HepG2 (cell line): ENCODE results near the gene DOCK3. TPM values are rescaled to one million over a fixed set of nuclear protein-coding genes. Genes with fewer than 3 reads are reported as not detected.

ENCODE experiments used
- ATAC-seq: fragments of 200-7000 bp; cut with Tn5 transposase; 3 replicates; pipeline ENCODE4 v1.9.1; 2020; ENCODE audit warnings: mild to moderate bottlenecking, moderate library complexity
- BruUV-seq: library from RNA; stranded (reverse); fragments of 400-500 nt; replicated peaks from 2 replicates; lab custom pipeline; 2021; lab: Mats Ljungman, UMichigan
- CTCF ChIA-PET: fragments of 300-600 bp; formaldehyde crosslinking; extraction: SDS; loops from one replicate; lab custom pipeline; 2021; ENCODE audit warnings: low total read pairs, inconsistent platforms, low intra/inter-chr PET ratio; lab: Yijun Ruan, JAX
- POLR2A ChIA-PET: fragments of 350-600 bp; sonication (Branson Sonifier 250); formaldehyde crosslinking; loops from one replicate; lab custom pipeline; 2020; ENCODE audit warnings: antibody characterized with exemption, inconsistent platforms; lab: Yijun Ruan, JAX
- DNase-seq: peaks from one replicate; pipeline ENCODE4 v3.0.0-alpha.2; 2015; ENCODE audit warnings: low spot score
- FAIRE-seq: peaks from 3 replicates; lab custom pipeline; 2011; peaks lifted over from hg19 to GRCh38; lab: Jason Lieb, UNC
- H2AFZ ChIP-seq: one replicate; pipeline ENCODE4 v1.6.1; 2011; ENCODE audit warnings: low read length, inconsistent platforms
- H3K27ac ChIP-seq: fragments of 300-600 bp; 3 replicates; pipeline ENCODE4 v1.8.0; 2011; ENCODE audit warnings: mixed run types, mild to moderate bottlenecking, mixed read lengths, low read length, inconsistent platforms; ENCODE audit not compliant: insufficient read depth; ENCODE audit errors: extremely low read length
- H3K27me3 ChIP-seq, 2 experiments: fragments of 200-600 bp in 1 of 2; 2 replicates in 1 of 2; 3 replicates in 1 of 2; pipeline versions ENCODE4 v1.6.0 to v1.8.0; 2011; ENCODE audit warnings: low read length in 2 of 2, mild to moderate bottlenecking in 2 of 2, moderate library complexity in 2 of 2, inconsistent platforms in 1 of 2; ENCODE audit not compliant: insufficient read depth in 2 of 2, control insufficient read depth in 1 of 2
- H3K36me3 ChIP-seq, 2 experiments: fragments of 200-600 bp in 1 of 2; replicated peaks in 1 of 2; 2 replicates in 1 of 2; 3 replicates in 1 of 2; pipeline versions ENCODE4 v1.5.1 to v1.8.0; 2011; ENCODE audit warnings: low read length in 2 of 2, inconsistent platforms in 1 of 2; ENCODE audit not compliant: insufficient read depth in 2 of 2, control insufficient read depth in 1 of 2
- H3K4me1 ChIP-seq: 2 replicates; pipeline ENCODE4 v1.5.1; 2012; ENCODE audit warnings: low read length, inconsistent platforms; ENCODE audit not compliant: insufficient read depth
- H3K4me2 ChIP-seq: 2 replicates; pipeline ENCODE4 v1.6.0; 2011; ENCODE audit warnings: low read depth, low read length, inconsistent platforms
- H3K4me3 ChIP-seq, 3 experiments: fragments of 200-600 bp in 1 of 3; sonication (generic), shearing (Covaris generic) in 1 of 3; replicated peaks in 1 of 3; 2 replicates each; pipeline ENCODE4 v1.5.1; 2011 to 2016; ENCODE audit warnings: low read length in 3 of 3, inconsistent platforms in 2 of 3, low read depth in 2 of 3, mild to moderate bottlenecking in 2 of 3, control low read depth in 1 of 3, mixed read lengths in 1 of 3; ENCODE audit not compliant: insufficient read depth in 1 of 3
- H3K79me2 ChIP-seq: one replicate; pipeline ENCODE4 v1.6.1; 2011; ENCODE audit warnings: low read length, inconsistent platforms; ENCODE audit not compliant: insufficient read depth
- H3K9ac ChIP-seq: 2 replicates; pipeline ENCODE4 v1.6.0; 2011; ENCODE audit warnings: mild to moderate bottlenecking, low read depth, low read length, inconsistent platforms; ENCODE audit not compliant: insufficient read depth
- H3K9me3 ChIP-seq: 2 replicates; pipeline ENCODE4 v1.5.1; 2012; ENCODE audit warnings: mild to moderate bottlenecking, low read length
- H4K20me1 ChIP-seq: 2 replicates; pipeline ENCODE4 v1.6.0; 2011; ENCODE audit warnings: inconsistent platforms, mild to moderate bottlenecking, low read length, moderate library complexity; ENCODE audit not compliant: insufficient read depth
- AGO2 ChIP-seq: fragments of 200-400 bp; formaldehyde crosslinking; optimal IDR thresholded peaks from 2 replicates; pipeline ENCODE3; 2017; ENCODE audit warnings: mild to moderate bottlenecking, low read depth, low read length, moderate library complexity
- DZIP1 ChIP-seq: sonication (generic); formaldehyde crosslinking; IDR thresholded peaks from 2 replicates; pipeline ENCODE4 v1.5.0; 2020; ENCODE audit warnings: mild to moderate bottlenecking, missing genetic modification reagents
- MAFG ChIP-seq: sonication (generic); formaldehyde crosslinking; IDR thresholded peaks from 2 replicates; pipeline ENCODE4 v1.5.1; 2020; ENCODE audit warnings: mild to moderate bottlenecking, missing genetic modification reagents
- POLR2A ChIP-seq, 2 experiments: IDR thresholded peaks; 2 replicates each; pipeline ENCODE4 v1.6.1; 2011; ENCODE audit warnings: low read depth in 2 of 2, low read length in 2 of 2, mild to moderate bottlenecking in 1 of 2, moderate library complexity in 1 of 2; ENCODE audit not compliant: insufficient read depth in 1 of 2
- RBFOX2 ChIP-seq: fragments of 200-400 bp; formaldehyde crosslinking; IDR thresholded peaks from 2 replicates; pipeline ENCODE4 v1.6.1; 2017; ENCODE audit warnings: low read depth, mild to moderate bottlenecking, low read length
- RBM22 ChIP-seq: fragments of 200-400 bp; formaldehyde crosslinking; optimal IDR thresholded peaks from 2 replicates; pipeline ENCODE3; 2017; ENCODE audit warnings: mild to moderate bottlenecking, low read length, moderate library complexity
- YY1 ChIP-seq: IDR thresholded peaks from 2 replicates; pipeline ENCODE4 v1.6.1; 2011; ENCODE audit warnings: low read length, low read depth, moderate library complexity, mild to moderate bottlenecking; ENCODE audit not compliant: insufficient read depth, insufficient replicate concordance
- ZBTB38 ChIP-seq: sonication (generic); formaldehyde crosslinking; IDR thresholded peaks from 2 replicates; pipeline ENCODE4 v1.5.1; 2020; ENCODE audit warnings: mild to moderate bottlenecking, missing genetic modification reagents
- ZFP91 ChIP-seq: sonication (generic); formaldehyde crosslinking; IDR thresholded peaks from 2 replicates; pipeline ENCODE4 v1.9.0; 2022; ENCODE audit warnings: missing genetic modification reagents, mild to moderate bottlenecking, borderline replicate concordance
- ZMYM2 ChIP-seq: sonication (generic); formaldehyde crosslinking; IDR thresholded peaks from 2 replicates; pipeline ENCODE4 v1.8.0; 2022; ENCODE audit warnings: mild to moderate bottlenecking, missing genetic modification reagents
- ZNF33B ChIP-seq: sonication (generic); formaldehyde crosslinking; IDR thresholded peaks from 2 replicates; pipeline ENCODE4 v1.5.1; 2020; ENCODE audit warnings: mild to moderate bottlenecking, missing genetic modification reagents
- ZNF354B ChIP-seq: sonication (generic); formaldehyde crosslinking; IDR thresholded peaks from 2 replicates; pipeline ENCODE4 v1.8.0; 2022; ENCODE audit warnings: mild to moderate bottlenecking, missing genetic modification reagents
- ZNF619 ChIP-seq: sonication (generic); formaldehyde crosslinking; IDR thresholded peaks from 2 replicates; pipeline ENCODE4 v1.4.0; 2020; ENCODE audit warnings: mild to moderate bottlenecking, missing genetic modification reagents
- ZNF720 ChIP-seq: sonication (generic); formaldehyde crosslinking; IDR thresholded peaks from 2 replicates; pipeline ENCODE4 v1.4.0; 2020; ENCODE audit warnings: missing genetic modification reagents
- ZNF773 ChIP-seq: sonication (generic); formaldehyde crosslinking; IDR thresholded peaks from 2 replicates; pipeline ENCODE4 v1.4.0; 2020; ENCODE audit warnings: missing genetic modification reagents, borderline replicate concordance
- WGBS: methylation state at CpG from one replicate; pipeline ENCODE4 v1.1.6; 2017; ENCODE audit warnings: low lambda C conversion rate; 5-methylcytosine and 5-hydroxymethylcytosine counted together
- in situ Hi-C: cut with HindIII; loops from 2 replicates; pipeline ENCODE4 v1.10.0; 2017; ENCODE audit warnings: low pct_unique_long_range_greater_than_20kb; ENCODE audit not compliant: extremely low pct_ligation_motif_present
- intact Hi-C: fragments of 100-400 bp; cut with micrococcal nuclease; formaldehyde crosslinking; loops from one replicate; pipeline ENCODE4 v1.10.0; 2022; ENCODE audit not compliant: unreplicated experiment
- polyA plus RNA-seq, 8 experiments: library from polyadenylated mRNA; depleted of rRNA in 3 of 8; stranded (reverse) in 7 of 8; unstranded in 1 of 8; fragments of >200 nt; fragmentation: Illumina TruSeq in 4 of 8; extraction: Trizol in 4 of 8; gene quantifications; 2 replicates each; pipeline versions ENCODE4 v1.2.1 to v1.2.3, GENCODE V29; 2011 to 2016; ENCODE audit warnings: low read depth in 4 of 8, missing spikeins in 1 of 8, mixed read lengths in 1 of 8; ENCODE audit not compliant: insufficient read depth in 1 of 8
- total RNA-seq, 5 experiments: library from RNA; depleted of rRNA; stranded (reverse); fragments of >200 nt; fragmentation: Illumina TruSeq; extraction: Trizol; gene quantifications; 2 replicates each; pipeline ENCODE4 v1.2.3, GENCODE V29; 2016; ENCODE audit warnings: low read depth in 1 of 5

DOCK3 gene
- total and polyA plus RNA-seq, 2 of the 13 experiments (the other 11 are each of a cell fraction or from before 2014, with no cell fraction given) = not detected

DNA sequence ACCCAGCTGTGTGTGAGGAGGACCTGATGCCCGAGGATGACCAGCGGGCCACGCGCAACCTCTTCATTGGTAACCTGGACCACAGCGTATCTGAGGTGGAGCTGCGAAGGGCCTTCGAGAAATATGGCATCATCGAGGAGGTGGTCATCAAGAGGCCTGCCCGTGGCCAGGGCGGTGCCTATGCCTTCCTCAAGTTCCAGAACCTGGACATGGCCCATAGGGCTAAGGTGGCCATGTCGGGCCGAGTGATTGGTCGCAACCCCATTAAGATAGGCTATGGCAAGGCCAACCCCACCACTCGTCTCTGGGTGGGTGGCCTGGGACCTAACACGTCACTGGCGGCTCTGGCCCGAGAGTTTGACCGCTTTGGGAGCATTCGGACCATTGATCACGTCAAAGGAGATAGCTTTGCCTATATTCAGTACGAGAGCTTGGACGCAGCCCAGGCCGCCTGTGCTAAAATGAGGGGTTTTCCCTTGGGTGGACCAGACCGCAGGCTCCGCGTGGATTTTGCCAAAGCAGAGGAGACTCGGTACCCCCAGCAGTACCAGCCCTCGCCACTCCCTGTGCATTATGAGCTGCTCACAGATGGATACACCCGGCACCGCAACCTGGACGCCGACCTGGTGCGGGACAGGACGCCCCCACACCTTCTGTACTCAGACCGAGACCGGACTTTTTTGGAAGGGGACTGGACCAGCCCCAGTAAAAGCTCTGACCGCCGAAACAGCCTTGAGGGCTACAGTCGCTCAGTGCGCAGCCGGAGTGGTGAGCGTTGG is 717.8 kb downstream of the DOCK3 start:
- ChIA-PET POLR2A (interaction anchor here (1.0 kb wide), 1 partner anchor 8 kb away, joined by 3 read pairs; the partner anchor contains the start of gene MANF), CTCF (no interaction called here)
- Histone ChIP-seq H3K4me3 (peak overlapping the region; percentile 68 to 89 (median 87)), H3K4me1 (peaks cover 60% of the 10 kb centered on the region), H3K9me3 (no peaks in the 10 kb centered on the region), H3K27me3 (no peaks in the 10 kb centered on the region), H2AFZ (no peak overlapping the region), H3K9ac (peak overlapping the region; percentile 91), H3K79me2 (peaks cover 45% of the 10 kb centered on the region), H3K36me3 (peaks cover 20 to 54% of the 10 kb centered on the region in 2 experiments), H3K4me2 (peak overlapping the region; percentile 74), H4K20me1 (peaks cover 20% of the 10 kb centered on the region), H3K27ac (no peak overlapping the region)
- intact Hi-C loops = no loop called here
- BruUV-seq = no TSS peak
- WGBS = 98% methylated on average over 24 of the region's 42 CpGs
- TF ChIP-seq AGO2 = peak; percentile 60
- TF ChIP-seq DZIP1 (CRISPR knock-in tag) = 0 out of 2 replicates have a peak, but pooled peaks have one; percentile 1
- TF ChIP-seq RBM22 = no peak
- TF ChIP-seq ZNF619 (CRISPR knock-in tag) = no peak
- no peak for TF ChIP-seq YY1
- no peak for TF ChIP-seq ZNF720
- TF ChIP-seq RBFOX2 = no peak
- no peak for TF ChIP-seq POLR2A (IDR thresholded peaks at IDR 0.05; ENCODE audit: insufficient read depth in 1 of 2, low read depth in 2 of 2, low read length in 2 of 2)
- 0 out of 2 replicates have a peak, but pooled peaks have one; percentile 1 for TF ChIP-seq ZNF33B (CRISPR knock-in tag)
- TF ChIP-seq ZBTB38 = peak; percentile 72; the same call in 1 of the 2 replicates
- peak; percentile 8; the same call in 1 of the 2 replicates for TF ChIP-seq ZFP91 (CRISPR knock-in tag)
- TF ChIP-seq ZNF773 (CRISPR knock-in tag) = no peak
- TF ChIP-seq MAFG = no peak
- TF ChIP-seq ZMYM2 (CRISPR knock-in tag) = no peak
- TF ChIP-seq ZNF354B (CRISPR knock-in tag) = no peak
- FAIRE-seq = no peak
- in situ Hi-C loops = no loop called here
- DNase-seq = no peak
- ATAC-seq = no peak
